ENCODE measurements around the gene TMC8.

TMC8 gene

GRCh38 chr17:78185981-78186691, 55.6 kb downstream of the TMC8 start:
- DNase-seq, result no peak

- DNase-seq, result peak; percentile 91
These were observed 56.4 kb downstream of the TMC8 start, which contains the start of the genes AFMID and TK1 for GRCh38 chr17:78186692-78187595. Gene AFMID, plus strand, starts transcription at chr17:78187362. Its CDS starts 9 bp downstream, at chr17:78187371. Gene TK1, minus strand, starts transcription at chr17:78187052. Its CDS starts 58 bp downstream, at chr17:78186994.
